Measurements from ENCODE around the gene ARMC8. TPM values are rescaled to one million over a fixed set of nuclear protein-coding genes. Genes with fewer than 3 reads are reported as not detected.

ARMC8 gene
- total and polyA plus RNA-seq, 2 donors (not counting 1 experiment from before 2014, with no cell fraction given): 35.3 to 81.1 TPM

GRCh38 chr3:138203938-138204337 is 16.8 kb downstream of the ARMC8 start:
- TF ChIP-seq CTCF (IDR thresholded peaks at IDR 0.05) (no peak), EZH2 (IDR thresholded peaks at IDR 0.05; ENCODE audit: borderline replicate concordance, insufficient read depth, low read depth, low read length, poor library complexity, severe bottlenecking) (no peak)
- Mint-ChIP-seq H3K4me1 (peaks cover 45% of the 10 kb centered on the region), H3K27me3 (no peaks in the 10 kb centered on the region), H3K9me3 (ENCODE audit: insufficient read depth) (no peaks in the 10 kb centered on the region), H3K27ac (no peak overlapping the region), H3K4me3 (no peak overlapping the region)
- CTCF ChIA-PET: no interaction called here
- Histone ChIP-seq H4K20me1 (ENCODE audit: control insufficient read depth, insufficient read depth, low read length, poor library complexity, severe bottlenecking) (peaks cover 89% of the 10 kb centered on the region), H3K27me3 (replicated peaks in 1 of 4; ENCODE audit: control extremely low read depth in 1 of 4, control insufficient read depth in 3 of 4, insufficient read depth in 4 of 4, low read length in 3 of 4) (no peaks in the 10 kb centered on the region), H3K36me3 (replicated peaks in 1 of 2; ENCODE audit: control extremely low read depth in 1 of 2, control insufficient read depth in 1 of 2, extremely low read depth in 1 of 2, insufficient read depth in 2 of 2, low read length in 1 of 2) (peaks cover 0 to 2% of the 10 kb centered on the region in 2 experiments), H3K27ac (ENCODE audit: low read length in 2 of 2) (no peak overlapping the region), H3K4me2 (replicated peaks; ENCODE audit: low read depth, low read length, poor library complexity, severe bottlenecking) (no peak overlapping the region), H2AFZ (ENCODE audit: insufficient read depth, low read depth, low read length, poor library complexity, severe bottlenecking) (no peak overlapping the region), H3K9me3 (ENCODE audit: control extremely low read depth in 1 of 3, control insufficient read depth in 2 of 3, insufficient read depth in 1 of 3, low read length in 2 of 3) (peaks cover 0 to 4% (median 0%) of the 10 kb centered on the region in 3 donors), H3K9ac (ENCODE audit: low read length) (no peak overlapping the region), H3K79me2 (ENCODE audit: control insufficient read depth, insufficient read depth, low read length) (peaks cover 96% of the 10 kb centered on the region), H3K4me1 (ENCODE audit: control insufficient read depth in 2 of 2, insufficient read depth in 2 of 2, low read length in 2 of 2) (no peaks in the 10 kb centered on the region), H3K4me3 (ENCODE audit: control extremely low read depth in 1 of 5, extremely low read depth in 1 of 5, insufficient read depth in 1 of 5, low read depth in 2 of 5, low read length in 4 of 5) (no peak overlapping the region)
- intact Hi-C loops (cut with micrococcal nuclease): no loop called here
- ATAC-seq (ENCODE audit: low read depth) (no peak), DNase-seq (no peak)
- WGBS (ENCODE audit: insufficient coverage): 90% methylated on average over 3 of the region's 4 CpGs
- POLR2A ChIA-PET: no interaction called here

GRCh38 chr3:138205527-138205926 is 18.4 kb downstream of the ARMC8 start:
- intact Hi-C loops (cut with micrococcal nuclease): no loop called here
- ATAC-seq (ENCODE audit: low read depth) (no peak), DNase-seq (no peak)
- Mint-ChIP-seq H3K9me3 (ENCODE audit: insufficient read depth) (no peaks in the 10 kb centered on the region), H3K27ac (no peak overlapping the region), H3K4me1 (peaks cover 31% of the 10 kb centered on the region), H3K27me3 (no peaks in the 10 kb centered on the region), H3K4me3 (no peak overlapping the region)
- peaks cover 87% of the 10 kb centered on the region for H3K79me2 ChIP-seq (ENCODE audit: control insufficient read depth, insufficient read depth, low read length)
- no peak for TF ChIP-seq CTCF (IDR thresholded peaks at IDR 0.05)
- TF ChIP-seq EZH2 (IDR thresholded peaks at IDR 0.05; ENCODE audit: borderline replicate concordance, insufficient read depth, low read depth, low read length, poor library complexity, severe bottlenecking): no peak
- H3K27me3 ChIP-seq (replicated peaks in 1 of 4; ENCODE audit: control extremely low read depth in 1 of 4, control insufficient read depth in 3 of 4, insufficient read depth in 4 of 4, low read length in 3 of 4): no peaks in the 10 kb centered on the region
- H3K4me3 ChIP-seq (ENCODE audit: control extremely low read depth in 1 of 5, extremely low read depth in 1 of 5, insufficient read depth in 1 of 5, low read depth in 2 of 5, low read length in 4 of 5): no peak overlapping the region
- H3K27ac ChIP-seq (ENCODE audit: low read length in 2 of 2): no peak overlapping the region
- peaks cover 0 to 2% of the 10 kb centered on the region in 2 experiments for H3K36me3 ChIP-seq (replicated peaks in 1 of 2; ENCODE audit: control extremely low read depth in 1 of 2, control insufficient read depth in 1 of 2, extremely low read depth in 1 of 2, insufficient read depth in 2 of 2, low read length in 1 of 2)
- H3K4me1 ChIP-seq (ENCODE audit: control insufficient read depth in 2 of 2, insufficient read depth in 2 of 2, low read length in 2 of 2): no peaks in the 10 kb centered on the region
- no peak overlapping the region for H2AFZ ChIP-seq (ENCODE audit: insufficient read depth, low read depth, low read length, poor library complexity, severe bottlenecking)
- H3K9ac ChIP-seq (ENCODE audit: low read length): no peak overlapping the region
- peaks cover 0 to 4% (median 0%) of the 10 kb centered on the region in 3 donors for H3K9me3 ChIP-seq (ENCODE audit: control extremely low read depth in 1 of 3, control insufficient read depth in 2 of 3, insufficient read depth in 1 of 3, low read length in 2 of 3)
- ChIA-PET POLR2A (no interaction called here), CTCF (no interaction called here)
- peaks cover 81% of the 10 kb centered on the region for H4K20me1 ChIP-seq (ENCODE audit: control insufficient read depth, insufficient read depth, low read length, poor library complexity, severe bottlenecking)
- WGBS (ENCODE audit: insufficient coverage): 100% methylated on average over 2 of the region's 5 CpGs
- no peak overlapping the region for H3K4me2 ChIP-seq (replicated peaks; ENCODE audit: low read depth, low read length, poor library complexity, severe bottlenecking)

Measured in B cell (primary cell).